Measurements from ENCODE around the gene SALL1.

SALL1 gene

DNA sequence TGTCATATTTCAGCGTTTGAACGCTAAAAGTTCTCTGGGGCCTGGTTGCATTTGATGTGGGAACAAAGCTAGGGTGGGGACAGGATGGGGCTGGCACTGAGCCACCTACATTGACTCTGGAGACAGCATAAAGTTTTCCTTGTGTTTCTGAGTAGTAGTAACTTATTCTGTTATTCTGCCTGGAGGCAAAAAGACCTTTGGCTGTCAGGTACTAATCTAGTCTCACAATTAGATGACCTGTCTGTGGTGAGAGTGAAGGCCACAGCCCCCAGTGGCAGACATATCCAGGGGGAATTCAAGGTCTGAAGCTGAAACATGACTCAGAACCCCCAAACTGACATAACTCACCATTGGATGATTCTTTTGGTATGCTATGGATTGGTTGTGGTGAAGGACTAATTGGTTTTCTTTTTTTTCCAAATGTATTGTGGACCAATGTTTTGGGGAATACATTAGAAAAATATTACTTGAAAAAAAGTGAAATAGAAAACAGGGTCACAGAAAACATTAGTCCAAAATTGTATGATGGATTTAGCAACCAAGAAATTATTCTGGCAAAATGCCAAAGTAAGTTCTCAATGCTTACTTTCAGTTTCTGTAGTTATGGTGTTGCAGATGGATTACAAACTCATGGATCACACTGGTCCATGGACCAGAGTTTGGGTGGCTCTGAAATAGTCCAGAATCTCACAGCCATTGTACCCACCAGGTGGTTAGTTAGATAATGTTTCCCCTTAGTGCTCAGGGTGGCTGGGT lies 10.5 kb upstream of the SALL1 start:
- TF ChIP-seq TAF1 (IDR thresholded peaks at IDR 0.05; ENCODE audit: low read depth, low read length) = no peak
- DNase-seq (ENCODE audit: insufficient read length, low spot score) (no peak), FAIRE-seq (no peak)

DNA sequence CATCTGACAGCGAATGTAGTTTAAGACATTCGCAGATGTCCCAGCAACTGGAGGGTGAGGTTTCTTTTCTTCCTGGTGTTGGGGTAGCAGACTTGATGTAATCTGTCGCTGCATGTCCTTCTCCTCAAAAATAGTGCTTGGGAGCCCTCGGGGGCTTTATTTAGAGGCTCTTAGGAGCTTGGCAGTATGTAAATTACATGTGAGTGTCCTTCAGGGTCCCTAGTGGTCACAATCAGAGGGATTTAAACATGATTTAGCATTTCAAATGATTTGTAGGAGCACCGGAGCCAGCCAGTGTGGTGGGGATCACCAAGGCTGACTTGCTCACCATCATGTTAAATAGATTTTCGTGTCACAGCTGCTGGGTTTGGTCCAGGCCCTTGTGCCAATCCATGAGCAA lies 8.8 kb upstream of the SALL1 start:
- TF ChIP-seq POLR2A (IDR thresholded peaks at IDR 0.05; ENCODE audit: low read depth, low read length) = no peak
- TF ChIP-seq TAF1 (IDR thresholded peaks at IDR 0.05; ENCODE audit: low read depth, low read length) = no peak
- TF ChIP-seq SPI1 (IDR thresholded peaks at IDR 0.05; ENCODE audit: low read depth, low read length) = no peak
- TF ChIP-seq POLR2AphosphoS5 (IDR thresholded peaks at IDR 0.05; ENCODE audit: low read depth, low read length) = no peak
- TF ChIP-seq PAX5 (IDR thresholded peaks at IDR 0.05; ENCODE audit: insufficient read depth, low read length, severe bottlenecking) = no peak
- no peak for TF ChIP-seq POU2F2 (IDR thresholded peaks at IDR 0.05; ENCODE audit: low read depth, low read length)

DNA sequence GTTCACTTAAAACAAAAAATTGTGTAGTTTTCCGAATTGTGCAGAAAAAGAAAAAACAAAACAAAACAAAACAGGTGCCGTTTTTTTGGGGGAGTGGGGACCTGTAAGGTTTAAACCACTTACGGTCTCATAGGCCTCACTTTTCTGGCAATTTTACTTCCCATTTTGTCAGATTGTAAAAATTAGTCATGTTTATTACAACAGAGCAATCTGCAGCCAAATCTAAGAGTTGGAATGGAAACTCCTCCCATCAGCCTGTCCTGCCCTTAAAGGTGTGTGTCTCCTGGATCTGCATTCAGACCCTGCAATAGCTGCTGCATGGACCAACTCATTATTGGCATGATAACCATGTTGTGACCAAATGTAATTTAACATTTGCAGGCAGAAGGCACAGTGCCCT lies 8.2 kb upstream of the SALL1 start:
- TF ChIP-seq PAX5 (IDR thresholded peaks at IDR 0.05; ENCODE audit: insufficient read depth, low read length, severe bottlenecking) (no peak), SPI1 (IDR thresholded peaks at IDR 0.05; ENCODE audit: low read depth, low read length) (no peak), POLR2A (IDR thresholded peaks at IDR 0.05; ENCODE audit: low read depth, low read length) (no peak), TAF1 (IDR thresholded peaks at IDR 0.05; ENCODE audit: low read depth, low read length) (no peak), POU2F2 (IDR thresholded peaks at IDR 0.05; ENCODE audit: low read depth, low read length) (no peak), POLR2AphosphoS5 (IDR thresholded peaks at IDR 0.05; ENCODE audit: low read depth, low read length) (no peak)
- FAIRE-seq = no peak
- DNase-seq (ENCODE audit: insufficient read length, low spot score) = no peak

More for the DNA sequence above, 8.8 kb upstream of the SALL1 start:
- DNase-seq (ENCODE audit: insufficient read length, low spot score) = no peak
- FAIRE-seq = no peak

DNA sequence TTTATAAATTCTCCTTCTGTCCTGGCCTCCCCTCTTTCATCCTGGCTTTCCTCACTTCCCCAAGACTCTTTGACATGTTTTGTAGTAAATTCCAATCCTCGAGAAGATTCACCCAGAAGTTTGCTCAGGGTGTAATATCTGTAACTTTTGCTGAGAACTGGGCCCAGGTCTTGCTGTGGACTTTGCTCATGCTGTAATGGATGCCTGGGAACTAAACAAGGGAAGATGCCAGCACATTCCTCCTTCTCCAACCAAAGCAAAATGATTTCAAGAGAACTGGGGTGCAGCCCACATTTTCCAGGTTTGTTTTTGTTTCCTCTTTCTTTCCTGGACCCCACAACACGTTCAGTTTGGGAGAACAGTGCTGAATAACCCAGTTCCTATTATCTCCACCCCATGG lies 6.6 kb upstream of the SALL1 start:
- DNase-seq (ENCODE audit: insufficient read length, low spot score) (no peak), FAIRE-seq (no peak)
- TF ChIP-seq POLR2A (IDR thresholded peaks at IDR 0.05; ENCODE audit: low read depth, low read length) (no peak), TAF1 (IDR thresholded peaks at IDR 0.05; ENCODE audit: low read depth, low read length) (no peak), PAX5 (IDR thresholded peaks at IDR 0.05; ENCODE audit: insufficient read depth, low read length, severe bottlenecking) (no peak), POLR2AphosphoS5 (IDR thresholded peaks at IDR 0.05; ENCODE audit: low read depth, low read length) (no peak), SPI1 (IDR thresholded peaks at IDR 0.05; ENCODE audit: low read depth, low read length) (no peak), POU2F2 (IDR thresholded peaks at IDR 0.05; ENCODE audit: low read depth, low read length) (no peak)

DNA sequence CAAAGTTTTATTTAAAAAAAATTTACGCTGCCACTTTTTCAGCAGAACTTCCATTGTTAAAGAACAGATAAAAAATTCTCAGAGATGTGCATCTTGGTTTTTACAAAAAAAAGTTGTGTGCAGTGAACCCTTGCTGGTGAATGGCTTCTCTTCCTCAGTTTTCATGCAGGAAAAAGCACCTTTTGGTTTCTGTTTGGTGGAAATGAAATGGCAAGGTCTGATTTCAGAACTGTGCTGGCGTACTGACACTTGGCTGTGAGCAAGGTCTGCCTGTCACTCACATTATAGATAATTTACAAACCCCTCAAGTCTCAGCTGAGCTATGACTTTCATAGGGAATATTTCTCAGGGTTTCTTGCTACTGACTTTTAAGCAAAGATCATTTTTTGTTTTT lies 5.7 kb upstream of the SALL1 start:
- no peak for DNase-seq (ENCODE audit: insufficient read length, low spot score)
- FAIRE-seq = no peak
- TF ChIP-seq POU2F2 (IDR thresholded peaks at IDR 0.05; ENCODE audit: low read depth, low read length) = no peak
- no peak for TF ChIP-seq POLR2AphosphoS5 (IDR thresholded peaks at IDR 0.05; ENCODE audit: low read depth, low read length)
- TF ChIP-seq POLR2A (IDR thresholded peaks at IDR 0.05; ENCODE audit: low read depth, low read length) = no peak
- TF ChIP-seq PAX5 (IDR thresholded peaks at IDR 0.05; ENCODE audit: insufficient read depth, low read length, severe bottlenecking) = no peak
- no peak for TF ChIP-seq TAF1 (IDR thresholded peaks at IDR 0.05; ENCODE audit: low read depth, low read length)
- no peak for TF ChIP-seq SPI1 (IDR thresholded peaks at IDR 0.05; ENCODE audit: low read depth, low read length)

DNA sequence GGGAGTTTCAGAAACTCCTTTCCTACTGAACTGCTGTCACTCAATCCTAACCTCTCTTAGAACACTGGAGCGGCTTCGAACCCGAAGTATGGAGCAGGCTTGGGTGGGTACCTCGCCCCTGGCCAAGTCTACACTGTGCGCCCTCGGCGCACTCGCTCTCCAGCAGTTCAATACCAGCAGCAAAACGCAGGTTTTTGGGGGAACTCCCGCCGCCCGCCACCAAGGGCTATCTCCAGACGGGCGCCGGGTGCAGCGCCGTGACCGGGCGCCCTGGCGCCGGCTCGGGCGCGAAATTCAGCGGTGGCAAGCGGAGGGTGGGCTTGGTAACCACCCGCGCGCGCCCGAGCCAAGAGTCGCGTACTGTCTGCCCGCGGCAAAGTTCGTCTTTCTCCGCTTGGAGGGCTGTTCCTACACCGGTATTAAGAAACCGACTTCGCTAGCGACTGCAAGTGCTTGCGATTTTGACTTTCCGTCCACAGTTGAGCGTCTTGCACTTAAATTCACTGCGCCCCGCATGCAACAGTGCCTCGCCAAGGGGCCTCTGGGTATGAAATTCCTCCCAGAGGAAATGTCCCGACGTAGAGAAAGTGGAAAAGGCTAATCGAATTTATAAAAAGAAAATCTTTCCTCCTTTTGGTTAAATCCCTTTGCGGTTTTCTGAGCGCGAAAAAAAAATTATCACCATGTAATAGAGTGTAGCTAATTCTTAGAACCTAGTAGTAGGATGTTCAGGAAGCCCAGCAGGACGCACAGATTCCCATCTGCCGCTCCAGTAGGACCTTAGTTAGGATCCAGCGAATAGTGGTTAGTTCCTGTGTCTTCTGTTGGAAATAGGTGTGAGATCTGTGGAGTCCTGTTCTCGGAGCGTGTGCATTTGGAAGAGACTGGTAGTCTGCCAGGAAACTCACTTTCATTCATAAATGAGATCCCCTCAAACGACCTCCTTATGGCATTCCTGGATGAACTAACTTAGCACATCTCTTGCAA lies 5.0 kb upstream of the SALL1 start:
- FAIRE-seq (no peak), DNase-seq (ENCODE audit: insufficient read length, low spot score) (no peak)

DNA sequence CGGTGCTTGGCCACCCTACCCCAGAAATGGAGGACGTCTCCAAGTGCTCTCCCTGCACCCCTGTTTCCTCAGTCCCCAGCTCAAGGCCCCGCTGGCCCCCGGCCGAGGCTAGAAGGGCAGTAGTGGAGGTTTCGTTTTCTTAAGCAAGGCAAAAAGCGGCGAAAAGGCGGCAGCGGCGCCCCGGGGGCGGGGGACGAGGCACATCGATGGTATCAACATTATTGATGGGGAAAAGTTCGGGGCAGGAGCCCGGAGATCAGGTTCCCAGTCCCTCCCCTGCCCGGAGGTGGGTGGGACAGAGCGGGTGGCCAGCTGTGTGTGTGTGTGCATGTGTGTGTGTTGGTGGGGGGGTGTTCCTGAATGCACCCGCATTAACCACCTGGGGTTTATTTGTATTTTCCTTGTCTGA lies 4.1 kb upstream of the SALL1 start:
- TF ChIP-seq PAX5 (IDR thresholded peaks at IDR 0.05; ENCODE audit: insufficient read depth, low read length, severe bottlenecking) = no peak
- no peak for TF ChIP-seq TAF1 (IDR thresholded peaks at IDR 0.05; ENCODE audit: low read depth, low read length)
- no peak for TF ChIP-seq POLR2A (IDR thresholded peaks at IDR 0.05; ENCODE audit: low read depth, low read length)
- no peak for TF ChIP-seq SPI1 (IDR thresholded peaks at IDR 0.05; ENCODE audit: low read depth, low read length)
- TF ChIP-seq POU2F2 (IDR thresholded peaks at IDR 0.05; ENCODE audit: low read depth, low read length) = no peak
- TF ChIP-seq POLR2AphosphoS5 (IDR thresholded peaks at IDR 0.05; ENCODE audit: low read depth, low read length) = no peak
- DNase-seq (ENCODE audit: insufficient read length, low spot score) (no peak), FAIRE-seq (no peak)

More for the DNA sequence above, 5.0 kb upstream of the SALL1 start:
- no peak for TF ChIP-seq POLR2A (IDR thresholded peaks at IDR 0.05; ENCODE audit: low read depth, low read length)
- no peak for TF ChIP-seq POLR2AphosphoS5 (IDR thresholded peaks at IDR 0.05; ENCODE audit: low read depth, low read length)
- TF ChIP-seq SPI1 (IDR thresholded peaks at IDR 0.05; ENCODE audit: low read depth, low read length) = no peak
- TF ChIP-seq PAX5 (IDR thresholded peaks at IDR 0.05; ENCODE audit: insufficient read depth, low read length, severe bottlenecking) = no peak
- no peak for TF ChIP-seq POU2F2 (IDR thresholded peaks at IDR 0.05; ENCODE audit: low read depth, low read length)
- no peak for TF ChIP-seq TAF1 (IDR thresholded peaks at IDR 0.05; ENCODE audit: low read depth, low read length)

DNA sequence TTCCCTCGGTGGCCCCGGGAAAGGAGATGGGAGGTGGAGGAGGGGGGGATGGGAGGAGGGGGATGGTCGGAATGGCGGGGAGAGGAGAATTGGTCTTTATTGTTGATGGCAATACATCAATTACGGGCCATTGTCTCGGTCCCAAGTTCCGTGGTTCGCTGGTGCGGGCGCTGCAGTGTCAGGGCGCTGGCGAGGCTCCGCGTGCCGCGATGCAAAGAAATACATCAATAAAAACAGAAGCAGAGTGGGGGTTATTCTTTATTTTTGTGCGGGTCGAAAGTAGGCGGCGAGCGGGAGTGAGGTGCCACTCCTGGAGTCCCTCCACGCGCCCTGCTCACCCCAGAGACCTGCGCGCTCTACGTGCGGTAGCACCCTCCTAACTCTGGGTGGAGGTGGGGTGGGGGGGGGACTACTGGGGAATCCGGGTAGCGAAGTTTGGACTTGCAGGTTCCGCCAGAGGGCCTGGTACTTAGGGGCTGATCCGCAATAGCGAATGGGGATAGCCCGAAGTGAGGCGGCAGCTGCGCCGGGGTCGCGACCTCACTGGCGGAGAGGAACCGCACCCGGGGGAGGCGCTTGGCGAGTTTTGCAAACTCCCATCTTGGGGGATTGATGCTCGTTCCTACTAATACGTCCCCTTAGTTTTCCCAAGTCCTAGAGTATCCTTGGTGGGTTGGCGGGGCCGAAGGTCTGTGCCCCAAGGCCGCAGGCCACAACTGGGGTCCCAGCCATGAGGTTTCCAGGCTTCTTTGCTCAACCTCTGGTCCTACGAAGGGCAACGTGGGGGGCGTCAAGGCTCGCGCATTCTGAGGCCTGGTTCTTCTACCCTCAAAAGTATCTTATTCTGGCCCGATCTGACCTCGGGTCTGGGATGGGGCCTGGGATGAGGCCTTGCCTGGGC lies 3.5 kb upstream of the SALL1 start:
- FAIRE-seq = no peak
- TF ChIP-seq POU2F2 (IDR thresholded peaks at IDR 0.05; ENCODE audit: low read depth, low read length) (no peak), TAF1 (IDR thresholded peaks at IDR 0.05; ENCODE audit: low read depth, low read length) (no peak), POLR2A (IDR thresholded peaks at IDR 0.05; ENCODE audit: low read depth, low read length) (no peak), PAX5 (IDR thresholded peaks at IDR 0.05; ENCODE audit: insufficient read depth, low read length, severe bottlenecking) (no peak), SPI1 (IDR thresholded peaks at IDR 0.05; ENCODE audit: low read depth, low read length) (no peak), POLR2AphosphoS5 (IDR thresholded peaks at IDR 0.05; ENCODE audit: low read depth, low read length) (no peak)
- DNase-seq (ENCODE audit: insufficient read length, low spot score) = no peak
